Loucy (cell line): ENCODE data around the gene VPS37C.

Experiments used
- H2AFZ ChIP-seq: fragments of 200-600 bp; sonication (generic); 2 replicates; pipeline ENCODE4 v1.6.0; 2016; ENCODE audit warnings: antibody characterized with exemption, mild to moderate bottlenecking, low read length, moderate library complexity
- H3F3A ChIP-seq: fragments of 200-600 bp; 2 replicates; pipeline ENCODE4 v1.6.0; 2016; ENCODE audit warnings: antibody characterized with exemption, low read depth, mild to moderate bottlenecking
- H3K27me3 ChIP-seq: fragments of 200-600 bp; sonication (generic); 2 replicates; pipeline ENCODE4 v1.6.1; 2014; ENCODE audit warnings: low read length, mild to moderate bottlenecking; ENCODE audit not compliant: insufficient read depth, poor library complexity, severe bottlenecking
- H3K36me3 ChIP-seq: fragments of 200-600 bp; sonication (generic); 2 replicates; pipeline ENCODE4 v1.6.1; 2016; ENCODE audit warnings: low read length; ENCODE audit not compliant: insufficient read depth
- H3K4me1 ChIP-seq: fragments of 200-600 bp; sonication (generic); 2 replicates; pipeline ENCODE4 v1.5.1; 2014; ENCODE audit warnings: low read length, mild to moderate bottlenecking; ENCODE audit not compliant: insufficient read depth, poor library complexity, severe bottlenecking
- H3K4me2 ChIP-seq: fragments of 200-600 bp; sonication (generic); 2 replicates; pipeline ENCODE4 v1.6.0; 2014; ENCODE audit warnings: antibody characterized with exemption, low read length, low read depth, mild to moderate bottlenecking; ENCODE audit not compliant: poor library complexity, severe bottlenecking
- H3K4me3 ChIP-seq: fragments of 200-600 bp; sonication (generic); 2 replicates; pipeline ENCODE4 v1.5.1; 2014; ENCODE audit warnings: low read length, mild to moderate bottlenecking, mixed read lengths; ENCODE audit not compliant: poor library complexity, severe bottlenecking
- H3K79me2 ChIP-seq: fragments of 200-600 bp; sonication (generic); 2 replicates; pipeline ENCODE4 v1.6.1; 2014; ENCODE audit warnings: low read length; ENCODE audit not compliant: insufficient read depth
- H3K9ac ChIP-seq: fragments of 200-600 bp; sonication (generic); 2 replicates; pipeline ENCODE4 v1.6.0; 2014; ENCODE audit warnings: mild to moderate bottlenecking, low read depth, low read length, moderate library complexity; ENCODE audit not compliant: poor library complexity, severe bottlenecking
- H3K9me2 ChIP-seq: fragments of 200-600 bp; sonication (generic); replicated peaks from 2 replicates; pipeline ENCODE4 v1.6.1; 2016; ENCODE audit warnings: low read depth, low read length, mixed read lengths
- H3K9me3 ChIP-seq: fragments of 200-600 bp; sonication (generic); 2 replicates; pipeline ENCODE4 v1.6.1; 2014; ENCODE audit warnings: mild to moderate bottlenecking, antibody characterized with exemption, low read length, low read depth; ENCODE audit not compliant: insufficient read depth
- H4K20me1 ChIP-seq: fragments of 200-600 bp; sonication (generic); 2 replicates; pipeline ENCODE4 v1.6.0; 2014; ENCODE audit warnings: antibody characterized with exemption, low read length, mild to moderate bottlenecking; ENCODE audit not compliant: insufficient read depth, poor library complexity, severe bottlenecking
- EZH2phosphoT487 ChIP-seq: fragments of 200-600 bp; IDR thresholded peaks from 2 replicates; pipeline ENCODE4 v1.6.1; 2018; ENCODE audit warnings: antibody characterized with exemption, mild to moderate bottlenecking, moderate library complexity, borderline replicate concordance
- TF ChIP-seq, protein P1 (sequence below): fragments of 200-600 bp; sonication (generic); conservative IDR thresholded peaks from 2 replicates; pipeline ENCODE4 v1.5.1; 2014; ENCODE audit warnings: mild to moderate bottlenecking, antibody characterized with exemption, low read length

The VPS37C gene

DNA sequence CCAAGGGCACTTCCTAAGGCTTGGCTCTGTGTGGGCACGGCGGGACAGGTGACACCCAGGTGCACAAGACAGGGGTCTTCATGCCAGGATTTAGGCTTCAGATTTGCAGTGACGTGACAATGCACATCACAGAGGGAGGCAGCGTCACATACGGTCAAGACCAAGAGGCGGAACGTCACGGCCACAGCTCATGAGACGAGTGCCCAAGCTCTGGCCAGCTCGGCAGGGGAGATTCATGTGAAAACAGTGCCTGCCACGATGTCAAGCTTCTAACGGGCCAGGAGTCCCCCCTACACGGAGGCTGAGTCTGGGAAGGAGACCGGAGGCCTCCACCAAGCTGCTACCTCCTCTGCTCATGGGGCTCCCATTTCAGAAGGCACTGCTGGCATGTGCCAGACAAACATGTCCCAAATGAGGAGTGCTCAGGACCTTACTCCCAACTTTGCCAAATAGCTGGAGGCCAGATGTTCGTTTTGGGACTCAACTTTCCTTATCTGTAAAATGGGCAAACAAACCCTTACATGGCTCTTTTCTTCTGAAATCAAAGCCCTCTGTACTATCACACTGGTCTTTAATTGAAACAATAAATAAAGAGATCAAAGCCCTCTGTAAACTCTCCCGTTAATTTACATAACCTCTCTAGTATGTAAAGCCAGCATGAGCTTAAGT is 16.6 kb downstream of the VPS37C start:
- Histone ChIP-seq H3K36me3 (no peaks in the 10 kb centered on the region), H3K4me3 (no peak overlapping the region), H3K79me2 (0 out of 2 replicates have a peak, but pooled peaks cover 3% of the 10 kb centered on the region), H3K4me2 (no peak overlapping the region), H4K20me1 (no peaks in the 10 kb centered on the region), H3K4me1 (no peaks in the 10 kb centered on the region), H2AFZ (no peak overlapping the region), H3K9ac (no peak overlapping the region), H3K27me3 (no peaks in the 10 kb centered on the region), H3K9me3 (no peaks in the 10 kb centered on the region), H3F3A (no peaks in the 10 kb centered on the region), H3K9me2 (no peaks in the 10 kb centered on the region)
- TF ChIP-seq, protein P1, sequence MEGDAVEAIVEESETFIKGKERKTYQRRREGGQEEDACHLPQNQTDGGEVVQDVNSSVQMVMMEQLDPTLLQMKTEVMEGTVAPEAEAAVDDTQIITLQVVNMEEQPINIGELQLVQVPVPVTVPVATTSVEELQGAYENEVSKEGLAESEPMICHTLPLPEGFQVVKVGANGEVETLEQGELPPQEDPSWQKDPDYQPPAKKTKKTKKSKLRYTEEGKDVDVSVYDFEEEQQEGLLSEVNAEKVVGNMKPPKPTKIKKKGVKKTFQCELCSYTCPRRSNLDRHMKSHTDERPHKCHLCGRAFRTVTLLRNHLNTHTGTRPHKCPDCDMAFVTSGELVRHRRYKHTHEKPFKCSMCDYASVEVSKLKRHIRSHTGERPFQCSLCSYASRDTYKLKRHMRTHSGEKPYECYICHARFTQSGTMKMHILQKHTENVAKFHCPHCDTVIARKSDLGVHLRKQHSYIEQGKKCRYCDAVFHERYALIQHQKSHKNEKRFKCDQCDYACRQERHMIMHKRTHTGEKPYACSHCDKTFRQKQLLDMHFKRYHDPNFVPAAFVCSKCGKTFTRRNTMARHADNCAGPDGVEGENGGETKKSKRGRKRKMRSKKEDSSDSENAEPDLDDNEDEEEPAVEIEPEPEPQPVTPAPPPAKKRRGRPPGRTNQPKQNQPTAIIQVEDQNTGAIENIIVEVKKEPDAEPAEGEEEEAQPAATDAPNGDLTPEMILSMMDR = no peak
- no peak for TF ChIP-seq EZH2phosphoT487

DNA sequence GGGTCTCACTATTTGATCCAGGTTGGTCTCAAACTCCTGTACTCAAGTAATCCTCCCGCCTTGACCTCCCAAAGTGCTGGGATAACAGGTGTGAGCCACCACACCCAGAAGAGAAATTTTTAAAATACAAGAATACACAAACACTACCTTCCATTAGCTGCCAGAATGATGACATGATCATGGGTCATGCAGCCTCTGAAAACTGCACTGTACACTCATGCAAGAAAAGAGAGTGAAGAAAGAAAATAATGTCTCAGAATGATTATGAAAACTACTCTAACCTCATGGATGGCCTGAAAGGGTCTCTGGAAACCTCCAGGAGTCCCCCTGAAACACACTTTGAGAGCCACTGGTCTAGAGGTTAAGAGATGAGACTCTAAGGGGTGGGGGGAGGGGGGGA is 18.8 kb downstream of the VPS37C start:
- no peaks in the 10 kb centered on the region for H3K9me2 ChIP-seq
- H3K4me2 ChIP-seq = no peak overlapping the region
- no peaks in the 10 kb centered on the region for H3K27me3 ChIP-seq
- H3K79me2 ChIP-seq = 0 out of 2 replicates have a peak, but pooled peaks cover 3% of the 10 kb centered on the region
- no peaks in the 10 kb centered on the region for H4K20me1 ChIP-seq
- peaks cover 4% of the 10 kb centered on the region; the same call in 1 of the 2 replicates for H3K36me3 ChIP-seq
- no peaks in the 10 kb centered on the region for H3F3A ChIP-seq
- peaks cover 7% of the 10 kb centered on the region for H3K4me1 ChIP-seq
- no peak overlapping the region for H3K4me3 ChIP-seq
- H3K9ac ChIP-seq = no peak overlapping the region
- no peaks in the 10 kb centered on the region for H3K9me3 ChIP-seq
- TF ChIP-seq, protein P1 = no peak
- TF ChIP-seq EZH2phosphoT487 = no peak
- no peak overlapping the region for H2AFZ ChIP-seq

DNA sequence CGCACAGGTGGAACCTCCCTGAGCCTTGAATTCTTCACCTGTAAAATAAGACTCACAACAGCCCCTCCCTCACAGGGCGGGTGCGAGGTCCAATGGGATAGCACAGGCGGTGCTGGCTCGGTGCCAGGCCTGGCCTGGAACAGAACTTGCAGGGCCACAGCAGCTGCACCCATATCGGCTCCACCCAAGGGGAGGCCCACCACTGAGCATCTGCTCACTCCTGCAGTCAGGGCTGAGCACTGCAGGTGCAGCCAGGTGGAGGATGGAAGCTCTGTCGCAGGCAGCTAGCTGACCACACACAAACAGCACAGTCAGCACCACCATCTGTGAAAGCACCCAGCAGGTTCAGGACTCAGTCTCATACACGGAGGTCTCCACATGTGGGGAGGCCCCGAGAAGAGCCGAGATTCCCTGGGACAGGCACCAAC is 19.6 kb downstream of the VPS37C start:
- TF ChIP-seq EZH2phosphoT487 = no peak
- TF ChIP-seq, protein P1 = no peak
- H3K27me3 ChIP-seq = no peaks in the 10 kb centered on the region
- H3K9me3 ChIP-seq = no peaks in the 10 kb centered on the region
- H3K9me2 ChIP-seq = no peaks in the 10 kb centered on the region
- H3K4me3 ChIP-seq = no peak overlapping the region
- H3K36me3 ChIP-seq = peaks cover 4% of the 10 kb centered on the region; the same call in 1 of the 2 replicates
- H3K9ac ChIP-seq = no peak overlapping the region
- no peaks in the 10 kb centered on the region for H3F3A ChIP-seq
- H3K79me2 ChIP-seq = 0 out of 2 replicates have a peak, but pooled peaks cover 3% of the 10 kb centered on the region
- H4K20me1 ChIP-seq = no peaks in the 10 kb centered on the region
- H3K4me1 ChIP-seq = peaks cover 7% of the 10 kb centered on the region
- no peak overlapping the region for H3K4me2 ChIP-seq
- no peak overlapping the region for H2AFZ ChIP-seq
